A549 treated with Mapracorat at 1 μM for 4 hours (cell line): ENCODE measurements around the gene DEFB118. TPM values are rescaled to one million over a fixed set of nuclear protein-coding genes. Genes with fewer than 3 reads are reported as not detected.

ENCODE experiments used
- total RNA-seq: library from RNA; stranded (reverse); fragments of 200-300 nt; extraction: Qiagen RNA extraction; gene quantifications from 5 replicates; pipeline ENCODE4 v1.2.3, GENCODE V29; 2022

DEFB118 gene, protein sequence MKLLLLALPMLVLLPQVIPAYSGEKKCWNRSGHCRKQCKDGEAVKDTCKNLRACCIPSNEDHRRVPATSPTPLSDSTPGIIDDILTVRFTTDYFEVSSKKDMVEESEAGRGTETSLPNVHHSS
- total RNA-seq: not detected in 5 replicates

GRCh38 chr20:31368301-31368700, at the start of gene DEFB118:
DEFB118 (plus strand) TSS chr20:31368601; CDS start chr20:31368651, 50 bp downstream.

GRCh38 chr20:31390490-31390889, 22.1 kb downstream of the DEFB118 start, which contains the start of gene DEFB119:
DEFB119 (minus strand) TSS chr20:31390590; CDS start chr20:31390483, 107 bp downstream.

DNA sequence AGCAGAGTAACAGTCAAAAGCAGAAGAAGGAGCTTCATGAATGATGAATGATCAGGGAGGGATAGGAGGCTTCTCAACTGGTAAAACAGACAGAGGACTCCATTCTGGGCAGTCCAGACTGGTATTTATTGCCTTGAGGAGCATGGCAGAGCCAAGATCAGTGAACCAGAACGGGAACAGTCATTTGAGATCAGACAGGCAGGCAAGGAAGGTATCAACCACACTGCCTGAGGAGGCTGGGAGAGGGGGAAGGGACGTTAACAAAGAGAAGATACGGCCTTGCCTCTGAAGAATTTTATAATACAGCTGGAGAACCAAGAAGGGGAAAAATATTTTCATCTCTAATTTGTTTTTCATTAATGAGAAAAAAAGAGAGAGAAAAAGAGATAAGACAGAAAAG, 37.7 kb downstream of the DEFB118 start, which contains the start of gene DEFB121:
Gene DEFB121 (minus strand): TSS at position 101 of the 400 bp plus-strand sequence. CDS start 63 bp downstream, at position 38.

Other genes starting within 250 kb of the DEFB118 start
- not detected in 5 replicates for gene DEFB115, start 110.9 kb upstream of the DEFB118 start, total RNA-seq
- gene DEFB116, start 60.0 kb upstream of the DEFB118 start, total RNA-seq: not detected in 5 replicates
- not detected in 5 replicates for gene DEFB119, start 22.0 kb downstream of the DEFB118 start, total RNA-seq
- not detected in 5 replicates for gene DEFB121, start 37.6 kb downstream of the DEFB118 start, total RNA-seq
- not detected in 5 replicates for gene DEFB123, start 72.0 kb downstream of the DEFB118 start, total RNA-seq
- 0.29 to 0.44 TPM in 2 of 5 replicates, not detected in the others for gene DEFB124, start 106.5 kb downstream of the DEFB118 start, total RNA-seq
- 0.64 to 0.88 TPM (median 0.70 TPM) in 5 replicates for gene REM1, start 106.7 kb downstream of the DEFB118 start, total RNA-seq
- 207 to 265 TPM (median 240 TPM) in 5 replicates for gene HM13, start 145.8 kb downstream of the DEFB118 start, total RNA-seq
- 320 to 528 TPM (median 444 TPM) in 5 replicates for gene ID1, start 236.7 kb downstream of the DEFB118 start, total RNA-seq